HG02938 (cell line): ENCODE data around the gene CASP2.
"Not testable (repeated sequence)": the region's sequence is repeated elsewhere in the genome, so short reads cannot be mapped to it uniquely, and the experiment has no call there.

ENCODE experiments used
- ATAC-seq: cut with Tn5 transposase; IDR thresholded peaks from one replicate; pipeline ENCODE4 v1.9.1; 2021; ENCODE audit warnings: mild to moderate bottlenecking, moderate library complexity; ENCODE audit not compliant: unreplicated experiment

CASP2 gene

DNA sequence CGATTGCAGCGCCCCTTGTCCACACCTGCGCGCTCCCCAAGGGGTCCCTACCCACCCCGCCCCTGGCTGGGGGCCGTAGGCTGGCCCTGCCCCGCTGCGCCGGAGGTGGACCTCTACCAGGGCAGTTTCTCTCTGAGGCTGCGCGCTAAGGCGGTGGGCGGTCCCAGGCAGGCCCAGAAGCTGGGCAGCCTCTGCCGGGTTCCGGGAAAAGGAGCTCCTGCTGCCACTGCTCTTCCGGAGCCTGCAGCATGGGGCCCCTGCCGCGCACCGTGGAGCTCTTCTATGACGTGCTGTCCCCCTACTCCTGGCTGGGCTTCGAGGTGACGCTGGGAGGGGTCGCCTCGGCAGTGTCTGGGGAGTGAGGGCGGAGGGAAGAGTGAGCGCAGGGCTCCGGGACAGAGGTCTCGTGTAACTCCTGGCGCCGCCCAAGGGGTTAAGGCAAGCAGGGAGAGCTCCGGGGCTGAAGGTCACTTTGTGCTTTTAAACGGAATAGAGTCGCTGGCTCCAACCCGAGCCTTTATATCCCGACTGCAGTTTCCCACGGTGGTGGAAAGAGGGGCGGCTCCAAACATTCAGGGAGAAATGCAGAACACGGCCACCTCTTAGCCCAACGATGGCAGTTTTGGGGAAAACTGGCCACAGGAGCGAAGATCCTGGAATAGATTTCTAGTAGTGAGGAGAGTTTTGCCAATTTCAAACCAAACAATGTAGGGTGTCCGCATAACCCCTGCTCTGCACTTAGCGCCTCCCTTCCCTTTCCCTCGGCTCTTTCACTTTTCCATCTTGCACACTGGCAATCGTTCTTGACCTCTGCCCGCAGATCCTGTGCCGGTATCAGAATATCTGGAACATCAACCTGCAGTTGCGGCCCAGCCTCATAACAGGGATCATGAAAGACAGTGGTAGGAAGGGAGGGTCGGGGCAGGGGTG, 24.6 kb upstream of the CASP2 start, which contains the start of gene GSTK1:
Gene GSTK1 (plus strand): TSS at position 176 of the 930 bp plus-strand sequence. CDS start 73 bp downstream, at position 249.
- ATAC-seq: peak; percentile 83

GRCh38 chr7:143264196-143264568, 24.0 kb upstream of the CASP2 start:
- not testable (repeated sequence) for ATAC-seq

DNA sequence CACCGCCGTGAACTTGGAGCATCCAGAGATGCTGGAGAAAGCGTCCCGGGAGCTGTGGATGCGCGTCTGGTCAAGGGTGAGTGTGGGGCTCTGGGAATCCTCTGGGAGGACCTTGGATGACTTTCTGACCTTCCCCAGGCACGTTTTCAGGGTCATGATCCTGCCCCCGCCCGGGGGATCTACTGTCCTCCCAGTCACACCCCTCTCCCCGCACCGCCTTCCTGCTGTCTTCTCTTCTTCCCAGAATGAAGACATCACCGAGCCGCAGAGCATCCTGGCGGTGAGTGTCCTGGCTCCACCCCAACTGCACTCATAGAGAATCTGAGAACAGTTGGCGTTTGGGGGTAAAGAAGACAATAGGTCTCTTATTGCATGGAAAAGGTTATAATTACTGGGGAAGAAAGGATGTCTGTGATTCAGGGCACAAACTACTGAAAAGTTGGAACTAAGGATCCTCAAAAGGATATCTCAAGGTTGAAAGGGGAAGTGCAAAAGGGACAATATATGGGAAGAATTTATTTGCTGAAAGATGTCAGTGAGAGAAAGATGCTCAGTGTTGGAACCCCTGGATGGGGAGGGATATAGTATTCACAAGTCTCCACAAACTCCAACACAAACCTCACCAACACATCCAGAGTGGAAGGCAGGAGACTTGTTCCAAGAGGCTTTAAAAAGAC, 23.0 kb upstream of the CASP2 start:
- no peak for ATAC-seq

- no peak for ATAC-seq
These were observed 18.9 kb upstream of the CASP2 start for GRCh38 chr7:143269251-143269650.

DNA sequence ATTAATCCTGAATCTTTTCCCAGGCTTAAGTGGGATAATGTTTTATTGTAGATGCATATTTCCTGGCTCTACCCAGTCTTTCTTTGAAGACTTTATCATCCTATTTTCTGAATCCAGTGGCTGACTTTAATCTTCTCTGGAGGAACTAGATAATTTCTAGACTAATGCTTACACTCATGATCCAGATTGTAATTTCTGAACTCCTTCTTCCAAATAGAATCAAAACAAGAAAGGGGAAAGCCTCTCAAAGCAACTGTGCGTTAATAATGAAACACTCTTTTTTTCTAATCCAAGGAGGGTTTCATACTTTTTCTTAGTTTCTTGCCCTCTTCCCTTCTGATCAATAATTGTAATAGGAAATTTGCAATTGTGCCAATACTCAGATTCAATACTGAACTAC, 16.9 kb upstream of the CASP2 start:
- ATAC-seq: no peak

GRCh38 chr7:143272871-143273270, 15.3 kb upstream of the CASP2 start:
- ATAC-seq: no peak

- ATAC-seq: no peak
These were observed 8.7 kb upstream of the CASP2 start for GRCh38 chr7:143279186-143280098.

DNA sequence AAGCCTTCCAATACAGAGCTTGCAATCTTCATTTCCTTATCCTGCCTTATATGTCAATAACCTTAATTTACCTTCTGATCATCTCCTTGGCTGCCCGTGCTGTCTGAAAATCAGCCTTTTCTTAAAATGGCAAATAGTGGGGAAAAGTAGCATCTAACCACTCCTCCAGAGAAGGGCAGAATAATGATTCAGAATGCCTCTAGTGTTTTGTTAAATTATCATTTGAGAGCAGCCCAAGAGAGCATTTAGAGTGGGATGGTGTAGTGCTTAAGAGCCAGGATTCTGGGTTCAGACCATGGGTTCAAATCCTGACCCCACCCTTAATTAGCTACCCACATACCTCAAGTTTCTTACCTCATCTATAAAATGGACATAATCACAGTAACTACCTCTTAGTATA, 8.0 kb upstream of the CASP2 start:
- ATAC-seq: no peak

DNA sequence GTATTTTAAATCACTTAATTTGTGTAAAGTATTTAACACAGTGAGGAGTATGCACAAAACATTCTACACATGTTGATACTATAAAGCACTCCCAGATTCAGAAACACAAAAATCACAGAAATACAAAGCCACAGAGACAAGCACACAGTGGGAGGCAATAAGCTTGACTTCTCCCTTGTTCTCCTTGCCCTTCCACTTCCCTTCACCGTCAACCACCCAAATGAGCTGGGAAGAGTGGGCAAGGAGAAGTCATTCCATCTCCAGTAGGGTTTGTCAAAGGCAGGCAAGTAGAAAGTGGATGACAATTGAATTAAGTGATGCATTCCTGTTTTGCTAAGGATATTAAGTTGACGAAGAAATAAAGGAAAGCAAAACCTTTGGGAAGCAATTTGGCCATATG, 7.6 kb upstream of the CASP2 start:
- no peak for ATAC-seq

DNA sequence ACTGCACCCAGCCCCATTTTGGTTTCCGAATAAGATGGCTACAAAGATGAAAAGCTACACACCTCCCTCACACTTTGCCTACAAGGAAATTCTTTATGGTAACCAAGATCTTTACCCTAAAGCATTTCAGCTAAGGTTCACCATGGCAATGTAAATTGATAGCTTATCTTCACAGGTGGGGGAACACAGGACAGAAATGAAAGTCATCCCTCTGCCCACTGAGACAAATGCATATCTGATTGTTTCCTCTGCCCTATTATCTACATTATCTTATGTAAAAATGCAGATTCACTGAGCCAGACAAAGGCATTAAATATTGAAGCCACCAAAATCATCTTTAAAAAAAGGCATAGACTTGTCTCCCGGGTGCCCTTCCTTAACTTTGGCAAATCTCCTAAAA, 6.6 kb upstream of the CASP2 start:
- no peak for ATAC-seq

- no peak for ATAC-seq
These were observed 6.0 kb upstream of the CASP2 start for GRCh38 chr7:143282124-143282523.

GRCh38 chr7:143283381-143283780, 4.8 kb upstream of the CASP2 start:
- no peak for ATAC-seq

DNA sequence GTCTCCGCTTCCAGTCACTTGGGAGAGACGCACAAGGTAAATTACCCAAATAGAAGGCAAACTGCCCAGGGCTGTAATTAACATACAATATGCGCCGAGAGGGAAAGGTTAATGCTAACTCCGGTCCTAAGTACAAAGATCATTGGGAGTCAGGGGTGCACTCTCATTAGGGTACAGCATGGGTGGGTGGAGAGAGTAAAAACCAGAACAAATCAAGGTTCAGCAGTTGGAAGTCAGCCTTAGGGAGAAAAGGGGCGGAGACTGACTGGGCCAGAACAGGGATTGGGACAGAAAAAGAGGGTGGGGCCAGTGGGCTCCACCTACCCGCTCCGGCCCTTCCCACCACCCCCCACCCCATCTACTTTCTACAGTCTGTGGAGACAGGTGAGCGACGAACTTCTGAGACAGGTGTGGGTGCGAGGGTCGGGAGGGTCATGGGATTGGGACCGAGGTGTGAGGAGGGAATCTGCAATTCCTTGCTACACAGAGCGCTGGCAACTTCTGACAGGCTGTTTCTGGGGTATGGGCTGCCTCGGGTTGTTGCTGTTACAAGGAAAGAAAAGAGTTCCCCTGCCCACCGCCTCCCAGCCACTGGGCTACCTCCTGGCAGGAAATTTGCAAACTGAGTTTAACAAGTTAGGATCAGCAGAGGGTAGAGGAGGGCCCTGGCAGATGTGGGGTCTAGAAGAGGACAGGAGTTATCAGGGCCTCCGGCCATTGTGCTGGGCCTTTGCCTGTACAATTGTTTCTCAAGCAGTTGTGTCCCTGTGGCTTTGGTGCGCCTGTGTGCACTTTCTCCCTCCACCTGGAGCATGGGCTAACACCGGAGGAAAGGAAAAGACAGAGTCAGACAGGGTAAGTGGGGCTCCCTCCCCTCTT, 3.3 kb upstream of the CASP2 start, which contains the start of gene TMEM139:
Gene TMEM139 (plus strand): TSS at position 368 of the 879 bp plus-strand sequence. CDS start 1,000 bp downstream, outside the sequence.
- no peak for ATAC-seq

DNA sequence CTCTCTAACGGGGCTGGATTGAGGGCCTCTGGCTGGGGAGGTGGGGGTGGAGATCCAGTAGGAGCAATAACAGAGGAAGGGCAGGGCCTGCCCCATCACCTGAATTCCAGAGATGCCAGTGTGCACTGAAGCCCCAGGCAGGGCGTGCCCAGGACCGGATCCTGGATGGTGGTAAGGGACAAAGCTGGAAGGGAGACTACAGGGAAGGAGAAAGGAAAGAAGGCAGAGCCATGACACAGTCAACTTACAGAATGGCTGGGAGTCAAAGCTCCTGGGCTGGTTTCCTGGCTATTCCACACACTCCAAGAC, 2.7 kb upstream of the CASP2 start:
- no peak for ATAC-seq

GRCh38 chr7:143285806-143286521, 2.2 kb upstream of the CASP2 start:
- no peak for ATAC-seq

DNA sequence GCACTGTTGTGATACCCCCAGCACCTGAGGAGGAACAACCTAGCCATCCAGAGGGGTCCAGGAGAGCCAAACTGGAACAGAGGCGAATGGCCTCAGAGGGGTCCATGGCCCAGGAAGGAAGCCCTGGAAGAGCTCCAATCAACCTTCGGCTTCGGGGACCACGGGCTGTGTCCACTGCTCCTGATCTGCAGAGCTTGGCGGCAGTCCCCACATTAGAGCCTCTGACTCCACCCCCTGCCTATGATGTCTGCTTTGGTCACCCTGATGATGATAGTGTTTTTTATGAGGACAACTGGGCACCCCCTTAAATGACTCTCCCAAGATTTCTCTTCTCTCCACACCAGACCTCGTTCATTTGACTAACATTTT, 1.6 kb upstream of the CASP2 start:
- no peak for ATAC-seq

DNA sequence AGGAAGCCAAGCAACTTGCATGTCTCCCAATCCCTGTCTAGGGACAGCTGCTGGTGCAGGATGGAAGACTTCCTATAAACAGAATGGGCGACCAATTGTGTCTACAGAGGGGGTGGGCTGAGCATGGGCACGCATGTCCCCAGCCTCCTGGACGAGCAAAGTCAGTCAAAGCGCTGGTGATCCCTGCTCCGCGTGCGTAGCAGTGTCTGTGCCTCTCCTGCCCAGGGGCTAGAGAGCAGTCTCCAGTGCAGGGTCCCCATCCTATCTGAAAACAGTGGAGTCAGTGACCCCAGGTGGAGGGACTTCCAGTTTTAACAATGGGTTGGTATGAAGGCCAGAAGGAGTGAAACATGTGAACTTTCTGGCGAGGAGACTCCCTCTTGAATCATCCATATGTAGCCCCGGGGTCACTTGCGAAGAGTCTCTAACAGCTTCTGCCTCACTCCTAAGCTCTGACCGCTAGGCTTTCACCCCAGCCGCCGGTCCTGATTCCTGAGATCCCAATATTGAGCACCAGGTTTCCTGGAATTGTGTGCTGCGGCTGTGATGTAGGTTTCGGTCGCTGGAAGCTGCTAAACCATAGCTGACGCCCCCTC, 714 bp upstream of the CASP2 start:
- ATAC-seq: no peak

- ATAC-seq: peak; percentile 6
These were observed 685 bp downstream of the CASP2 start for GRCh38 chr7:143288836-143289235.

- no peak for ATAC-seq
These were observed 1.3 kb downstream of the CASP2 start for GRCh38 chr7:143289421-143289820.
